Activated CD4-positive, CD25-positive, alpha-beta regulatory T cell (primary cell): ENCODE measurements around the gene NIPA2.

Experiments used
- DNase-seq, 4 experiments: peaks; one replicate each; lab custom pipeline; 2025; lab: John Stamatoyannopoulos, UW

The NIPA2 gene

DNA sequence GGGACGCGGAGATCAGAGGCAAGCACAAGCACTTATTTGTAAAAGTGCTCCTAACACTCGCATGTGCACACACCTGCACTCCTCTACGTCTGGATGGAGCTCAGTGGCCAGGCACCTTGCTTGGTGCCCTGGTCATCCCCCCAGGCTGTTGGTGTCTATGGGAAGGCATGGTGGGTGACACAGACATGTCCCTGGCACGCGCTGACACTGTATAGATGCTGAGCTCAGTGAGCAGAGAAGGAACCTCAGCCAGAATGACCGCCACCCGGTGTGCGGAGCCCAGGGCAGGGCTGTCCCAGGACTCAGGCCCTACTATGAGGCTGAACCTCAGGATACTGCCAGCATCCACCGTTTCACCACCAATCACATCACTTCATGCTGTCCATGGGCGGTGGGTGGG, 64.5 kb downstream of the NIPA2 start:
- no peak for DNase-seq

GRCh38 chr15:22903427-22903826, 65.0 kb downstream of the NIPA2 start:
- DNase-seq = no peak

- no peak for DNase-seq
Measured at GRCh38 chr15:22903961-22904534, 65.6 kb downstream of the NIPA2 start.

- no peak for DNase-seq
Measured at GRCh38 chr15:22904736-22905135, 66.3 kb downstream of the NIPA2 start.

- no peak for DNase-seq
Measured at GRCh38 chr15:22907161-22907950, 68.9 kb downstream of the NIPA2 start.

GRCh38 chr15:22908830-22909229, 70.4 kb downstream of the NIPA2 start:
- DNase-seq = no peak

- no peak for DNase-seq
Measured at GRCh38 chr15:22911306-22911705, 72.8 kb downstream of the NIPA2 start.

- no peak for DNase-seq
Measured at GRCh38 chr15:22912256-22912655, 73.8 kb downstream of the NIPA2 start.

DNA sequence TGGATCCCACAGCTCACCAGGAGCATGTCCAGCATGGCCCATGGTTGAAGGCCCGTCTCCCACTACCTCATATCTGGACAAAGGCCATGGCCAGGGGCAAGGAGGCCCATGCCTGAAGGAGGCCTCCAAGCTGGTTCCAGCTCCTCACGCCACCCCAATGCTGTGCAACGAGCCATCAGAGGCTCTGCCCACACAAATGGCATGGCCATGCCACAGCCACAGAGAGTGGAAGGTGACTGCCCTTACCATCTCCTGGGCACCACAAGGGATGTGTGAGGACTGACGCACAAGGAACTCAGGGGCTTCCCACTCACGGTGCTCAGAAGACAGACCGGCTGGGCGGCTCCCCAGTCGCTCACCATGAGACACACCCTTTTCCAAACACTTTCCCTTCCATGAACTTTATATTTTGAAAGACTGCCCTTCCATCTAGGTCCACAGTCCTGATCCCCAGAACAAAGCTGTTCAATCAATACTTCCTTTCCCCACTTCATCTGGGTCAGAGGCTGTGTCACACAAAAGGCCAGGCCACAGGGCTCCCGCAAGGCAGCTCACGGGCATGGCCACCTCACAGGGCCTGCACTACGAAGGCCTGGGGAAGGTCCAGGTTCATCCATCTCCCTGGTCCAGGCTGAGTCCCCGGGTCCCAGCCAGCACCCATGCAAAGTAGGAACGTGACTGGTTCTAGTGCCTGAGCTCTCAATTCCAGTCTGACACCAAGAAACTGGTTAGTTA, 75.3 kb downstream of the NIPA2 start:
- no peak for DNase-seq

DNA sequence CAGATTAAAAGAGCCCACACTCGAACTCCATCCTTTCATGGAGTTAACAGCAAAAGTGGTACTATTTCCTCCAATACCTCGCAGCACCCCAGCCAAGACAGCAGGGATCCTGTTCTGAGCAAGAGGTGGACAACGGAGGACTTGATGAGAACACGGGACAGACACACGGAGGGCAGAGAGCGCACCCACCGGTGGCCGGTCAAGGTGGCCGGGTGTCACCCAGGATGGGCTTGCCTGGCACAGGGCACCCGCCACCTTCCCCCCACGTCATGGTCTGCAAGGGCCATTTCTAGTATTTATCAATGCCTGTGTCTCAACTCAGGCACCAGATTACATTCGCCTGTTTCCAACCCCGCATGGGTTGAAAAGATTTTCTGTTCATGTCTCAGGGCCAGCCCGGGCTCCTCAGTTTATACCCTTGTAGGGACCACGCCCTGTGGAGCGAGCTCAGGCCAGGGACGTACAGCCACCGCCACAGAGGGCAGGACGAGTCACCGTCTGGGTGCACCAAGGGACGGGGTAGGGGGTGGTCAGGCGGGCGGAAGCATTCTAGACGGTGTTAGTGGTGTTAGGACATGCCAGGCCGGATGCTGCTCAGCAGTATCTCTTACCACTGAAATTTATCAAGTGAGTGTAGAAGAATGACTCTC, 77.5 kb downstream of the NIPA2 start:
- DNase-seq = no peak

- no peak for DNase-seq
Measured at GRCh38 chr15:22916606-22917350, 78.3 kb downstream of the NIPA2 start.

DNA sequence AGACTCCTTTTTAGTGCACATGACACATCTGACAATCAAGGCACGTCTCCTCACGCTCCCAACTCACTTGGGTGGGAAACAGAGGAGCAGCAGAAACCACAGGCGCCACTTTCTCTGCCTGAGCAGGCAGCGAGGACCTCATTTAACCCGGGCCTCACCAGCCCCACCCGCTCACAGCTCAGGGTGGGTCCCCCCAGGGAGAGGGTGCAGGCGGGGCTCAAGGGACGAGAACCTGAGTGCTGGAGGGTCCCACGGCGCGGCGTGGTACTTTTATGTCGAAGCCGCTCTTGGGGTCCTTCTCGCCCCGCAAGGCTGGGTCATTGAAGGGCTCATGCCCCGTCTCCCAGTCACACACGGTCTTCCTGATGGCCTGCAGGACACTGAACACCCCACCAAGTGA, 79.1 kb downstream of the NIPA2 start:
- DNase-seq = no peak
